GM23248 (cell line): ENCODE results near the gene SLTM. TPM values are rescaled to one million over a fixed set of nuclear protein-coding genes. Genes with fewer than 3 reads are reported as not detected.
"Not testable (repeated sequence)": the region's sequence is repeated elsewhere in the genome, so short reads cannot be mapped to it uniquely, and the experiment has no call there.

Experiments used
- DNase-seq: peaks from one replicate; pipeline ENCODE4 v3.0.0-alpha.2; 2015
- H2AFZ ChIP-seq: fragments of 200-600 bp; sonication (generic); 2 replicates; pipeline ENCODE4 v1.6.1; 2016; ENCODE audit warnings: antibody characterized with exemption
- H3F3A ChIP-seq: fragments of 200-600 bp; sonication (generic); 2 replicates; pipeline ENCODE4 v1.6.1; 2016; ENCODE audit warnings: mild to moderate bottlenecking, antibody characterized with exemption, mixed run types; ENCODE audit not compliant: insufficient read depth
- H3K27ac ChIP-seq: fragments of 200-600 bp; sonication (generic); 2 replicates; pipeline ENCODE4 v1.5.1; 2016; ENCODE audit warnings: mild to moderate bottlenecking
- H3K27me3 ChIP-seq: fragments of 200-600 bp; sonication (generic); replicated peaks from 2 replicates; pipeline ENCODE4 v1.6.1; 2016; ENCODE audit warnings: mild to moderate bottlenecking; ENCODE audit not compliant: insufficient read depth
- H3K36me3 ChIP-seq: fragments of 200-600 bp; sonication (generic); 2 replicates; pipeline ENCODE4 v1.6.1; 2016; ENCODE audit warnings: low read depth, mild to moderate bottlenecking
- H3K4me1 ChIP-seq: fragments of 200-600 bp; sonication (generic); 2 replicates; pipeline ENCODE4 v1.6.1; 2016; ENCODE audit warnings: mild to moderate bottlenecking; ENCODE audit not compliant: insufficient read depth
- H3K4me2 ChIP-seq: fragments of 200-600 bp; sonication (generic); one replicate; pipeline ENCODE4 v1.6.1; 2016; ENCODE audit warnings: mild to moderate bottlenecking; ENCODE audit not compliant: unreplicated experiment
- H3K4me3 ChIP-seq: fragments of 200-600 bp; sonication (generic); 2 replicates; pipeline ENCODE4 v1.5.1; 2016; ENCODE audit warnings: mild to moderate bottlenecking
- H3K79me2 ChIP-seq: fragments of 200-600 bp; sonication (generic); 2 replicates; pipeline ENCODE4 v1.6.1; 2016; ENCODE audit warnings: mild to moderate bottlenecking; ENCODE audit not compliant: insufficient read depth
- H3K9ac ChIP-seq: fragments of 200-600 bp; sonication (generic); 2 replicates; pipeline ENCODE4 v1.6.1; 2016; ENCODE audit warnings: mild to moderate bottlenecking
- H3K9me2 ChIP-seq: fragments of 200-600 bp; sonication (generic); 2 replicates; pipeline ENCODE4 v1.6.1; 2016; ENCODE audit warnings: mixed run types, mild to moderate bottlenecking, moderate library complexity; ENCODE audit not compliant: insufficient read depth
- H3K9me3 ChIP-seq: fragments of 200-600 bp; sonication (generic); one replicate; pipeline ENCODE4 v1.6.1; 2017; ENCODE audit warnings: low read depth
- H4K20me1 ChIP-seq: fragments of 200-600 bp; sonication (generic); 2 replicates; pipeline ENCODE4 v1.6.0; 2016; ENCODE audit not compliant: insufficient read depth
- EZH2 ChIP-seq: fragments of 200-600 bp; sonication (generic); IDR thresholded peaks from 2 replicates; pipeline ENCODE4 v1.6.1; 2018; ENCODE audit warnings: antibody characterized with exemption, mild to moderate bottlenecking; ENCODE audit not compliant: insufficient read depth, poor library complexity, severe bottlenecking
- EZH2phosphoT487 ChIP-seq: fragments of 200-600 bp; sonication (generic); IDR thresholded peaks from 2 replicates; pipeline ENCODE4 v1.6.1; 2018; ENCODE audit warnings: antibody characterized with exemption, moderate library complexity, mild to moderate bottlenecking, low read depth; ENCODE audit not compliant: insufficient read depth
- WGBS, 2 experiments: methylation state at CpG; one replicate each; pipeline ENCODE4 v1.1.6; 2015 to 2017; ENCODE audit warnings: low lambda C conversion rate in 2 of 2, low coverage in 1 of 2; ENCODE audit errors: missing lambda C conversion rate in 2 of 2; 5-methylcytosine and 5-hydroxymethylcytosine counted together
- in situ Hi-C: fragments of 300-500 bp; cut with MboI; formaldehyde crosslinking; loops from 2 replicates; pipeline ENCODE4 v1.15.0; 2020
- polyA plus RNA-seq: library from polyadenylated mRNA; unstranded; fragments of >200 nt; fragmentation: Nextera tagmentation; extraction: Ambion mirVana; gene quantifications from 2 replicates; pipeline ENCODE4 v1.2.1, GENCODE V29; 2016
- total RNA-seq: library from RNA; depleted of rRNA; stranded (reverse); fragments of >200 nt; shearing (Covaris generic); gene quantifications from 2 replicates; pipeline ENCODE4 v1.2.3, GENCODE V29; 2014

The SLTM gene
- total and polyA plus RNA-seq, 2 experiments from 2014 or later = 47.2 to 58.9 TPM

DNA sequence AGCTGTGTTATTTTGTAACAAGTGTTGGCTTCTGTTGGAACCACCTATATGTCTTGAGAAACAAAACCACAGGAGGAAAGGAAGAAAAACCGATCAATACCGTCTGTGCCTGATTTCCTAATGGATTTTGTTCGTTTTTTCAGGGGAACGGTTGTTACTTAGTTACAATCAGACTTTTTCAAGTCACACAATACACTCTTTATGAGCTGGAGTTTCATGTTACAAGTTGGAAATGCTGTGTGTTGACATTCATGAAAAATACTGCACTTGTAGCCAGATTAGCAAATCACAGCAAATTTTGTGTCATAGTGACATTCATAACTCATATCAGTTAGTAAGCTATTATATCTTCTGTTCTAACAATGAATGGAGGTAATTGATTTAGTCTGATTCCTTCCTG lies 78.9 kb downstream of the SLTM start:
- Histone ChIP-seq H3K4me3 (no peak overlapping the region), H3F3A (no peaks in the 10 kb centered on the region; the same call in 1 of the 2 replicates), H3K36me3 (peaks cover 25% of the 10 kb centered on the region), H3K27ac (no peak overlapping the region), H4K20me1 (no peaks in the 10 kb centered on the region), H3K9me2 (no peaks in the 10 kb centered on the region), H3K27me3 (no peaks in the 10 kb centered on the region), H3K79me2 (no peaks in the 10 kb centered on the region), H3K9ac (no peak overlapping the region), H3K4me2 (no peak overlapping the region), H3K4me1 (peaks cover 9% of the 10 kb centered on the region), H3K9me3 (no peaks in the 10 kb centered on the region), H2AFZ (no peak overlapping the region)
- no peak for TF ChIP-seq EZH2
- TF ChIP-seq EZH2phosphoT487 = no peak
- DNase-seq = no peak
- in situ Hi-C loops = no loop called here
- WGBS, 2 experiments = 91% methylated on average over 4 of the region's 4 CpGs

GRCh38 chr15:58852347-58852746 lies 81.1 kb downstream of the SLTM start:
- TF ChIP-seq EZH2phosphoT487 (no peak), EZH2 (no peak)
- in situ Hi-C loops = no loop called here

GRCh38 chr15:58851205-58851604 lies 82.3 kb downstream of the SLTM start:
- H3K27me3 ChIP-seq, H3K4me2 ChIP-seq, H2AFZ ChIP-seq, H3K9ac ChIP-seq, H3K9me3 ChIP-seq, H4K20me1 ChIP-seq, H3K9me2 ChIP-seq, H3K79me2 ChIP-seq, H3F3A ChIP-seq, in situ Hi-C loops, H3K4me1 ChIP-seq, H3K4me3 ChIP-seq, DNase-seq, H3K27ac ChIP-seq: not testable (repeated sequence)
- WGBS, 2 experiments = 98% methylated on average over 3 of the region's 3 CpGs
- H3K36me3 ChIP-seq = peaks cover 35% of the 10 kb centered on the region

More at GRCh38 chr15:58852347-58852746, 81.1 kb downstream of the SLTM start:
- no peaks in the 10 kb centered on the region for H4K20me1 ChIP-seq
- peaks cover 33% of the 10 kb centered on the region for H3K36me3 ChIP-seq
- WGBS, 2 experiments = 64 to 66% methylated on average over 5 of the region's 5 CpGs
- DNase-seq = peak; percentile 42
- no peaks in the 10 kb centered on the region for H3K9me3 ChIP-seq
- H3K9ac ChIP-seq = no peak overlapping the region
- H3K27ac ChIP-seq = no peak overlapping the region
- no peak overlapping the region for H3K4me3 ChIP-seq
- H3K79me2 ChIP-seq = no peaks in the 10 kb centered on the region
- peaks cover 9% of the 10 kb centered on the region for H3K4me1 ChIP-seq
- no peaks in the 10 kb centered on the region for H3K9me2 ChIP-seq
- H3K4me2 ChIP-seq = no peak overlapping the region
- H3F3A ChIP-seq = no peaks in the 10 kb centered on the region
- H3K27me3 ChIP-seq = no peaks in the 10 kb centered on the region
- H2AFZ ChIP-seq = no peak overlapping the region

- Histone ChIP-seq H3K4me2 (no peak overlapping the region), H3K27me3 (no peaks in the 10 kb centered on the region), H2AFZ (no peak overlapping the region), H3K4me3 (no peak overlapping the region), H3K9ac (no peak overlapping the region), H3K9me3 (no peaks in the 10 kb centered on the region), H3K4me1 (no peaks in the 10 kb centered on the region), H3K27ac (no peak overlapping the region), H3K79me2 (0 out of 2 replicates have a peak, but pooled peaks cover 7% of the 10 kb centered on the region), H4K20me1 (no peaks in the 10 kb centered on the region), H3K36me3 (peaks cover 25% of the 10 kb centered on the region), H3F3A (no peaks in the 10 kb centered on the region), H3K9me2 (no peaks in the 10 kb centered on the region)
- no peak for DNase-seq
- WGBS, 2 experiments = 99% methylated on average over 4 of the region's 4 CpGs
- TF ChIP-seq EZH2phosphoT487 = no peak
- no peak for TF ChIP-seq EZH2
- in situ Hi-C loops = no loop called here
Measured at GRCh38 chr15:58842713-58843396, 90.6 kb downstream of the SLTM start.
